Mesodermal cell (in vitro differentiated cells): ENCODE measurements around the gene EFNB2.

Experiments used
- H3K27ac ChIP-seq: 2 replicates; pipeline ENCODE4 v1.7.0; 2013; ENCODE audit warnings: mild to moderate bottlenecking, low read depth, low read length, moderate library complexity; ENCODE audit not compliant: severe bottlenecking
- H3K36me3 ChIP-seq: 2 replicates; pipeline ENCODE4 v1.7.1; 2013; ENCODE audit warnings: mild to moderate bottlenecking, low read length, moderate library complexity; ENCODE audit not compliant: control insufficient read depth, insufficient read depth
- H3K4me1 ChIP-seq: one replicate; pipeline ENCODE4 v1.7.1; 2013; ENCODE audit warnings: mild to moderate bottlenecking, low read length; ENCODE audit not compliant: insufficient read depth, control insufficient read depth, poor library complexity, severe bottlenecking
- H3K4me3 ChIP-seq: 2 replicates; pipeline ENCODE4 v1.7.0; 2013; ENCODE audit warnings: low read length, control low read depth, mild to moderate bottlenecking; ENCODE audit not compliant: insufficient read depth, poor library complexity, severe bottlenecking; ENCODE audit errors: extremely low read depth
- H3K9me3 ChIP-seq: 2 replicates; pipeline ENCODE4 v1.7.1; 2013; ENCODE audit warnings: mild to moderate bottlenecking, low read length, moderate library complexity; ENCODE audit not compliant: control insufficient read depth
- WGBS, 2 experiments: methylation state at CpG; one replicate each; pipeline ENCODE4 v1.1.5; 2013; ENCODE audit warnings: missing lambda C conversion rate in 2 of 2; ENCODE audit not compliant: insufficient coverage in 2 of 2; 5-methylcytosine and 5-hydroxymethylcytosine counted together

The EFNB2 gene

DNA sequence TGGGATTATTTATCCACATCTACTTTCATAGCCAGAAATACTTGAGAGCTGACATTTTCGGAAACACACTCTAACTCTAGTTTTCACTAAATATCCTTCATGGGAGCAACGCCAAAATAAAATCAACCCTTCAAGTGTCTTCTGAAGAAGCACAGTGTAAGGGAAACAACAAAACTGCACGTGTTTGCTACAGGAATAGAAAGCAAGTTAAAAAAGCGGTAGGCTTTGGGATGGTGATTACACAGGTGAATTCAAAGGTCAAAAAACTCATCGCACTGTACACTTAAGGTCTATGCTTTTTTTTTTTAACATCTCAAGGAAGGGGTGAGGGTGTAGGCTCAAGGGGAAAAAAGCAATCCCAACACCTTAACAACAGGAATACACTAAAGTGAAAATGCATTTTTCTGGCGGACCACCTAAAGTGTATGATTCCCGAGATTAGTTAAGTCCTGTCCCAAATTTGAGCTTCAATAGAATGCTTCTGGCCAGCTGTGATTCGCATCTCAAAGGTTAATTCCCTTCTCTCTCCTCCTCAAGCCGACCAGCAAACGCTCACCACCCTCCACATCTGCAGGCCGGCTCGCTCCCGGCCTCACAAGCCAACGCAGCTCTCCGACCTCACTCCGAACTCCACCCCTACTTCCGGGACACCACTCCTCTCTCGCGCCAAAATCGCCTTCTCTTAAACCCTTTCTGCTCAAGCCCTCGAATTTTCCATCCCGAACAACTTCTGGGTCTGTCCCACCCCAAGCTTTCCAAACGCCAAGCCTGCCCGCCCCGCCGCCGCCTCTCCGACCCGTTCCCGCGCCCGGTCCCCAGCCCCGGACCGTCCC is 31.4 kb upstream of the EFNB2 start:
- Histone ChIP-seq H3K4me1 (peaks cover 7% of the 10 kb centered on the region), H3K27ac (peak overlapping the region; percentile 90), H3K4me3 (peak overlapping the region; percentile 91), H3K9me3 (peaks cover 4% of the 10 kb centered on the region), H3K36me3 (peaks cover 5% of the 10 kb centered on the region)
- 0 to 1% methylated on average over 20 to 29 of the region's 34 CpGs for WGBS, 2 experiments

- 52 to 54% methylated on average over 4 of the region's 4 CpGs for WGBS, 2 experiments
- Histone ChIP-seq H3K9me3 (peaks cover 4% of the 10 kb centered on the region), H3K36me3 (peaks cover 5% of the 10 kb centered on the region), H3K27ac (no peak overlapping the region), H3K4me3 (peak overlapping the region; percentile 91), H3K4me1 (peaks cover 16% of the 10 kb centered on the region)
Observed at GRCh38 chr13:106565127-106565775, 29.8 kb upstream of the EFNB2 start.

- Histone ChIP-seq H3K36me3 (peaks cover 30% of the 10 kb centered on the region), H3K27ac (no peak overlapping the region), H3K9me3 (no peaks in the 10 kb centered on the region), H3K4me3 (no peak overlapping the region), H3K4me1 (peaks cover 16% of the 10 kb centered on the region)
- WGBS, 2 experiments, result no CpG with 5 or more reads among the region's 1 CpG
Observed at GRCh38 chr13:106562301-106562700, 26.8 kb upstream of the EFNB2 start.

- peak overlapping the region; percentile 55 for H3K27ac ChIP-seq
- no peak overlapping the region for H3K4me3 ChIP-seq
- H3K9me3 ChIP-seq, result no peaks in the 10 kb centered on the region
- peaks cover 16% of the 10 kb centered on the region for H3K4me1 ChIP-seq
- peaks cover 36% of the 10 kb centered on the region for H3K36me3 ChIP-seq
- 66 to 69% methylated on average over 4 to 5 of the region's 6 CpGs for WGBS, 2 experiments
Observed at GRCh38 chr13:106561551-106562170, 26.2 kb upstream of the EFNB2 start.

- peaks cover 15% of the 10 kb centered on the region for H3K4me1 ChIP-seq
- peaks cover 44% of the 10 kb centered on the region for H3K36me3 ChIP-seq
- 79 to 90% methylated on average over 1 of the region's 1 CpG for WGBS, 2 experiments
- no peak overlapping the region for H3K27ac ChIP-seq
- H3K9me3 ChIP-seq, result no peaks in the 10 kb centered on the region
- no peak overlapping the region for H3K4me3 ChIP-seq
Observed at GRCh38 chr13:106560821-106561220, 25.4 kb upstream of the EFNB2 start.

DNA sequence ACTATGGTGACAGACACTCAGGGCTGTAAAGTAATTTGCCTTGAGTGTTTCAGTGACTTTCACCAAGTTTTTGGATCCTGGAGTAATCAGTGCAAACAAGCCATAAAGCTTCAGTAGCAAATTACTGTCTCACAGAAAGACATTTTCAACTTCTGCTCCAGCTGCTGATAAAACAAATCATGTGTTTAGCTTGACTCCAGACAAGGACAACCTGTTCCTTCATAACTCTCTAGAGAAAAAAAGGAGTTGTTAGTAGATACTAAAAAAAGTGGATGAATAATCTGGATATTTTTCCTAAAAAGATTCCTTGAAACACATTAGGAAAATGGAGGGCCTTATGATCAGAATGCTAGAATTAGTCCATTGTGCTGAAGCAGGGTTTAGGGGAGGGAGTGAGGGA is 23.1 kb upstream of the EFNB2 start:
- no peaks in the 10 kb centered on the region for H3K9me3 ChIP-seq
- no peak overlapping the region for H3K4me3 ChIP-seq
- peaks cover 61% of the 10 kb centered on the region for H3K36me3 ChIP-seq
- no peak overlapping the region for H3K27ac ChIP-seq
- peaks cover 9% of the 10 kb centered on the region for H3K4me1 ChIP-seq

DNA sequence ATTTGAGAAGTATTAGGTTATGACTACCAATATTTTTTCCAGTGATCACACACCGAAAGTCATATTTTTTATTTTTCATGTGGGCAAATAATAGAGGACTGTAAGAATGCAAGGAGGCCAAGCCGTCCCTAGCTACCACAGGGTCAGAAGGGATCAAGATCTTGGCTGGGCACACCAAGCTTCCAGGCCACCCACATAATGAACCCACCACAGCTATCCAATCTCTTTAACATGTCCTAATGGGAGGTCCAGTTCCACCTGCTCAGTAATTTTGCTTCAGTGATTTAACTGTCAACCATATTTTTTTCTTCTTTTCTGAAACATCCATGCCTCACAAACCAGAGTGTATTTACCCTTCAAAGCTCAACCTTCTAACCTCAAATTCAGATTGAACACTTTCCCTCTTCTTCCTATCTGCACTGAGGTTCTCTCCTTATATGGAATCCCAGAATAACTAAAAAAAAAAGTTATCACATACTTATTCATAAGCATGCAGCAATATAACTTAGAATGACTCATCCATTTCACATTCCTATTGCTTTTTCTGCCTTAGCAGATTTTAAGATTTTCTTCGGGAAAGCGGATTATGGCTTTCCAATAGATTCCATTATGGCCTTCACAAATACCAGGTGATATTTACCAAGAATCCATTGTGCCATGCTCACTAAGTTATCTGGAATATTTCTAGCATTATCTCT is 20.3 kb upstream of the EFNB2 start:
- peaks cover 81% of the 10 kb centered on the region for H3K36me3 ChIP-seq
- WGBS, 2 experiments, result 100% methylated on average over 2 to 3 of the region's 4 CpGs
- no peak overlapping the region for H3K27ac ChIP-seq
- H3K4me3 ChIP-seq, result no peak overlapping the region
- no peaks in the 10 kb centered on the region for H3K9me3 ChIP-seq
- H3K4me1 ChIP-seq, result peaks cover 1% of the 10 kb centered on the region

DNA sequence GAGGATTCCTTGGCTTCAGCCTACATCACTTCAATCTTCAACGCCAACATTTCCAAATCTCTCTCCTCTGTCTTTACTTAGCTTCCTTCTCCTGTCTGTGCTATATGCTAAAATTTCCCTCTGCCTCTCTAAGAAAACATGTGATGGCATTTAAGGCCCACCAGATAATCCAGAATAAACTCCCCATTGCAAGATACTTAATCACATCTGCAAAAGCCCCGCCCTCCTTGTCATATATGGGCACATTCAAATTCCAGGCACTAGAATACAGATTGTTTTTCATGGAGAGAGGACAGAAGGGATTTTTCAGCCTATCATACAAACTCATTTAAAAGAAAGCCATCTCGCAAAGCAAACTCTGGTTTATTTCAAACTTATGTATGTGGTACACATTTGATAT is 16.3 kb upstream of the EFNB2 start:
- no peak overlapping the region for H3K4me3 ChIP-seq
- 100% methylated on average over 1 of the region's 3 CpGs; no CpG with 5 or more reads in 1 of the 2 experiments for WGBS, 2 experiments
- peaks cover 84% of the 10 kb centered on the region for H3K36me3 ChIP-seq
- H3K27ac ChIP-seq, result no peak overlapping the region
- H3K9me3 ChIP-seq, result no peaks in the 10 kb centered on the region
- no peaks in the 10 kb centered on the region for H3K4me1 ChIP-seq

DNA sequence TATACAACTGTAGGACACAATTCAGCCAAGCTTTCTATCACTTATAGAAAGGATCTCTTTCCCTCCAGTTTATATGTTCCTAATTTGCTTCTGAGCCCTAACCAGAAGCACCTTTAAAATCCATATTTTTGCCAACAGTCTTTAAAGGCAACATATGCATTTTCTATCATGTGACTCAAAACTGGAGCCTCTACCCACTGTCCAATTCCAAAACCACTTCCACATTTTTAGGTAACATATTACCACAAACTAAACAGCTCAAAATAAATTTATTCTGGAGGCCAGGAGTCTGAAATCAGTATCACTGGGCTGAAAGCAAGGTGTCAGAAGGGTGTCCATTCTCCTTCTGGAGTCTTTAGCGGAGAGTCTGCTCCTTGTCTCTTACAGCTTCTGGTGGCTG is 15.9 kb upstream of the EFNB2 start:
- WGBS, 2 experiments, result 90 to 100% methylated on average over 1 of the region's 1 CpG
- Histone ChIP-seq H3K36me3 (peaks cover 85% of the 10 kb centered on the region), H3K4me3 (no peak overlapping the region), H3K4me1 (no peaks in the 10 kb centered on the region), H3K27ac (no peak overlapping the region), H3K9me3 (no peaks in the 10 kb centered on the region)

- 95 to 100% methylated on average over 4 of the region's 4 CpGs for WGBS, 2 experiments
Observed at GRCh38 chr13:106550570-106551135, 15.2 kb upstream of the EFNB2 start.

More at GRCh38 chr13:106550570-106551135, 15.2 kb upstream of the EFNB2 start:
- Histone ChIP-seq H3K36me3 (peaks cover 84% of the 10 kb centered on the region), H3K27ac (no peak overlapping the region), H3K9me3 (no peaks in the 10 kb centered on the region), H3K4me3 (no peak overlapping the region), H3K4me1 (no peaks in the 10 kb centered on the region)
